ENCODE measurements around the gene EPX.
"Not testable (repeated sequence)": the region's sequence is repeated elsewhere in the genome, so short reads cannot be mapped to it uniquely, and the experiment has no call there.

Gene EPX, protein sequence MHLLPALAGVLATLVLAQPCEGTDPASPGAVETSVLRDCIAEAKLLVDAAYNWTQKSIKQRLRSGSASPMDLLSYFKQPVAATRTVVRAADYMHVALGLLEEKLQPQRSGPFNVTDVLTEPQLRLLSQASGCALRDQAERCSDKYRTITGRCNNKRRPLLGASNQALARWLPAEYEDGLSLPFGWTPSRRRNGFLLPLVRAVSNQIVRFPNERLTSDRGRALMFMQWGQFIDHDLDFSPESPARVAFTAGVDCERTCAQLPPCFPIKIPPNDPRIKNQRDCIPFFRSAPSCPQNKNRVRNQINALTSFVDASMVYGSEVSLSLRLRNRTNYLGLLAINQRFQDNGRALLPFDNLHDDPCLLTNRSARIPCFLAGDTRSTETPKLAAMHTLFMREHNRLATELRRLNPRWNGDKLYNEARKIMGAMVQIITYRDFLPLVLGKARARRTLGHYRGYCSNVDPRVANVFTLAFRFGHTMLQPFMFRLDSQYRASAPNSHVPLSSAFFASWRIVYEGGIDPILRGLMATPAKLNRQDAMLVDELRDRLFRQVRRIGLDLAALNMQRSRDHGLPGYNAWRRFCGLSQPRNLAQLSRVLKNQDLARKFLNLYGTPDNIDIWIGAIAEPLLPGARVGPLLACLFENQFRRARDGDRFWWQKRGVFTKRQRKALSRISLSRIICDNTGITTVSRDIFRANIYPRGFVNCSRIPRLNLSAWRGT

DNA sequence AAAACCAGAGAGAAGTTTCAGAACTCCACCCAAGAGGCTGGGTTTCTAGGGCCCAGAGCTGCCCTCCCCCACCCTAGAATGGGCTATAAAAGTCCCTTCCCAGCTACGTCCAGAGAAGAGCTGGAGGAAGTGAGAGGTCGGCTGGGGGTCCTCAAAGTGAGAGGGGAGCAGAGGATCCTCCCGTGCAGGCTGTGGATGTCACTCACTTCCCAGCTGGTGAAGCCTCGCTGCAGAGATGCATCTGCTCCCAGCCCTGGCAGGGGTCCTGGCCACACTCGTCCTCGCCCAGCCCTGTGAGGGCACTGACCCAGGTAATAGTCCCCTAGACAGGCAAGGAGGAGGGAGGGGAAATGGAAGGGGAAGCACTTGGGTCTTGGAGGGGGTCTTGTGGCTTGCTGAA lies at the start of gene EPX:
TSS of gene EPX (plus strand) at position 115 of the 400 bp plus-strand sequence. CDS start at position 236, 121 bp downstream.
- TF ChIP-seq, protein P1, sequence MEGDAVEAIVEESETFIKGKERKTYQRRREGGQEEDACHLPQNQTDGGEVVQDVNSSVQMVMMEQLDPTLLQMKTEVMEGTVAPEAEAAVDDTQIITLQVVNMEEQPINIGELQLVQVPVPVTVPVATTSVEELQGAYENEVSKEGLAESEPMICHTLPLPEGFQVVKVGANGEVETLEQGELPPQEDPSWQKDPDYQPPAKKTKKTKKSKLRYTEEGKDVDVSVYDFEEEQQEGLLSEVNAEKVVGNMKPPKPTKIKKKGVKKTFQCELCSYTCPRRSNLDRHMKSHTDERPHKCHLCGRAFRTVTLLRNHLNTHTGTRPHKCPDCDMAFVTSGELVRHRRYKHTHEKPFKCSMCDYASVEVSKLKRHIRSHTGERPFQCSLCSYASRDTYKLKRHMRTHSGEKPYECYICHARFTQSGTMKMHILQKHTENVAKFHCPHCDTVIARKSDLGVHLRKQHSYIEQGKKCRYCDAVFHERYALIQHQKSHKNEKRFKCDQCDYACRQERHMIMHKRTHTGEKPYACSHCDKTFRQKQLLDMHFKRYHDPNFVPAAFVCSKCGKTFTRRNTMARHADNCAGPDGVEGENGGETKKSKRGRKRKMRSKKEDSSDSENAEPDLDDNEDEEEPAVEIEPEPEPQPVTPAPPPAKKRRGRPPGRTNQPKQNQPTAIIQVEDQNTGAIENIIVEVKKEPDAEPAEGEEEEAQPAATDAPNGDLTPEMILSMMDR (IDR thresholded peaks at IDR 0.05; ENCODE audit: low read depth, low read length): no peak
- no peak within 1 kb of the TSS for H3K4me3 ChIP-seq (replicated peaks in 1 of 2; ENCODE audit: low read depth in 2 of 2, low read length in 2 of 2)
- no peak for DNase-seq (ENCODE audit: low read depth in 2 of 2)

DNA sequence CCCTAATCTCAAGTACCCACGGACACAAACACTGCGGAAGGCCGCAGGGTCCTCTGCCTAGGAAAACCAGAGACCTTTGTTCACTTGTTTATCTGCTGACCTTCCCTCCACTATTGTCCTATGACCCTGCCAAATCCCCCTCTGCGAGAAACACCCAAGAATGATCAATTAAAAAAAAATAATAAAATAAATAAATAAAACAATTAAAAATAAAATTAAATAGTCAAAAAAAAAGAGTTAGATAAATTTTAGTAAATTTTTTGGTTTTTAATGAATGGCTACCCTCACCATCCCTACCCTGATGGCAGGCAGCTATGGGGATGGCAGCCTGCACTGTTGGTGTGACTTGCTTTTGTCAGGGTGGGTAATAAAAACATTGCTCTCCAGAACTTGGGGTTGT lies 49.2 kb upstream of the EPX start:
- DNase-seq (ENCODE audit: low read depth in 2 of 2); H3K4me3 ChIP-seq (replicated peaks in 1 of 2; ENCODE audit: low read depth in 2 of 2, low read length in 2 of 2): not testable (repeated sequence)

DNA sequence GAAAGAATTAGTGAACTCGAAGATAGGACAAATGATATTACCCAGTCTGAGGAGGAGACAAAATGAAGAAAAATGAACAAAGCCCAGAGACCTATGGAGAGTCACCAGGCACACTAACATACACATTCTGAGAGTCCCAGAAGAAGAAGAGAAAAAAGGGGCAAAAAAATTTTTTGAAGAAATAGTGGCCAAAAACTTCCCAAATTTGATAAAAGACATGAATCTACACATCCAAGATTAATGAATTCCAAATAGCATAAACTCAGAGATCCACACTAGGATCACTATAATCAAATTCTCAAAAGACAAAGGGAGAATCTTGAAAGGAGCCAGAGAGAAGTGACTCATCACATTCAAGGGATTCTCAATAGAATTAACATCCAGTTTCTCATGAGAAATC lies 47.7 kb upstream of the EPX start:
- TF ChIP-seq, protein P1 (IDR thresholded peaks at IDR 0.05; ENCODE audit: low read depth, low read length): no peak
- no peak overlapping the region for H3K4me3 ChIP-seq (replicated peaks in 1 of 2; ENCODE audit: low read depth in 2 of 2, low read length in 2 of 2)
- no peak for DNase-seq (ENCODE audit: low read depth in 2 of 2)

DNA sequence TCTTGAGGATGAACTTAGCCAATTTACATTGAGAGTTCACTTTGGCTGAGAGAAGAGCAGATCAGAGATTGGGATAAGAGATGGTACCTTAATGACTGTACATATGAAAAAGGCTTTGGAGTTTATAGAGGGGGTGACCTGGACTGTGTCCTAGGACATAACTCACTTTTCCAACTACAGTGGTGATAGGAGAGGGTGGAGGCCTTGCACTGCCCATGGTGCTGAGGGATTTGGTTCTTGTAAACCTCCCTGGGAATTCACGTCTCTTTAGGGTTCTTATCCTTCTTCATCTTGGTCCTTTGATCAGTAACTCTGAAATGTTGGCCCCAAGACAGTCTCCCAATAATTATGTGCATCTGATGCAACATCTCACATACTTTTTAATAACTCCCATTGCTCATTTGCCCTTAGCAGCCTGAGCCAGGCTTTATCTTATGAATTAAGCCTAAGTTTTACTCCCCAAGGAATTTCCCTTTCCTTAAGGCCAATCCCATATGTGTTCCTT lies 44.5 kb upstream of the EPX start, which contains the start of gene OR4D1:
TSS of gene OR4D1 (plus strand) at position 455 of the 505 bp plus-strand sequence. CDS start 6,770 bp downstream, outside the sequence.
- TF ChIP-seq, protein P1 (IDR thresholded peaks at IDR 0.05; ENCODE audit: low read depth, low read length): no peak
- no peak within 1 kb of the TSS for H3K4me3 ChIP-seq (replicated peaks in 1 of 2; ENCODE audit: low read depth in 2 of 2, low read length in 2 of 2)
- DNase-seq (ENCODE audit: low read depth in 2 of 2): no peak

DNA sequence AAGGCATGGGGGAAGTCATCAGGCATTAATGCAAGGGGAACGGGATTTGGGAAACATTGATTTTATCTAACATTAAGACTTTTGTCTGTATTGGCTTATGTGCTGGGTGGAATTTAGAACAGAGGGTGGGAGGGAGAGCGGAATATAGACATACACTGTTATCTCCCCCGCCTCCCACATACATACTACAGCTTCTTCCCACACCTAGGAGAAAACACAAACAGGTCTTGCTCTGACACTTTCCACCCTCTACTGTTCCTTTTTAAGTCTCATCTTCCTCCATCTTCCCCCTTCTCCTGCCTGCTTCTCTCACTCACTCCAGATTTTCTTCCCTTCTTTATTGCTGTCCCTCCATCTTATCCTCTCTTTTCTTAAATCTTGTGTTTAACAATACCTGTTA lies 43.9 kb upstream of the EPX start:
- TF ChIP-seq, protein P1 (IDR thresholded peaks at IDR 0.05; ENCODE audit: low read depth, low read length): no peak
- no peak overlapping the region for H3K4me3 ChIP-seq (replicated peaks in 1 of 2; ENCODE audit: low read depth in 2 of 2, low read length in 2 of 2)
- no peak for DNase-seq (ENCODE audit: low read depth in 2 of 2)

DNA sequence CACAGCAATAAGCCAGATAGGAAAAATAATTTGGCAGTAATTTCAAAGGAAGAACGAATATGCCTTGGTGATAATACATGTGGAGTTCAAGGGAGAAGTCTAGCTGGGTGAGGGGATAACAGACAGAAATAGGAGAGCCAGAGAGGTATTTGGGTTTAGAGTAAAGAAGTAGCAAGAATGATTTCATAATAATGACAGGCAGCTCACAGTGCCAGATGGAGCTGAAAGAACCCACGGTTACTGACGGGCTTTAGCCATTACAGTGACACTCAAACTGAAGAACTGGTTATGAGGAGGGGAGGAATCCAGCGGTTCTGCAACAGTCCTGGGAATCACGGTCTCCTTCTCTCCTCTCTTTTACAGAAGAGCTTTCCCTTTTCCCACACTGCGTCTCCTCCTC lies 42.1 kb upstream of the EPX start:
- no peak overlapping the region for H3K4me3 ChIP-seq (replicated peaks in 1 of 2; ENCODE audit: low read depth in 2 of 2, low read length in 2 of 2)
- TF ChIP-seq, protein P1 (IDR thresholded peaks at IDR 0.05; ENCODE audit: low read depth, low read length): no peak
- DNase-seq (ENCODE audit: low read depth in 2 of 2): no peak

DNA sequence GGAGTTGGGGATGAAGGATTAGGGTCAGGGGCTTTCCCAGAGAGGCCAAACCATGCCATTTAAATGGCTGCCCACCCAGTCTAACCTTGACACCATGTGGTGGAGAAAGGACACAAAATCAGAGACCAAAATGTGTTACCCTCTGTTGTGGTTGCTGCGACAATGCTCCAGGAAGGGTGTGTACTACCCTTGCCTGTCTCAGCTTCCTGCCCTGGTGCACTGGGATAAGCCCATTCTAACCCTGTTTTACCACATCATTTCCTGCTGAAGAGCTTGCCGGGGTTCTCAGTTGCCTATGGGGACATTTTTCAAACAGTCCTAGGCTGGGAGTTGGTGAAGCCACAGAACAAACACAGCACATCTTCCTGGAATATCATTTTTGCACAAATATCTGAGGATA lies 39.5 kb upstream of the EPX start:
- no peak for DNase-seq (ENCODE audit: low read depth in 2 of 2)
- H3K4me3 ChIP-seq (replicated peaks in 1 of 2; ENCODE audit: low read depth in 2 of 2, low read length in 2 of 2): no peak overlapping the region
- TF ChIP-seq, protein P1 (IDR thresholded peaks at IDR 0.05; ENCODE audit: low read depth, low read length): no peak

All from cardiac fibroblast (primary cell).